Cardiac fibroblast (primary cell): ENCODE measurements around the gene UNC79.

Experiments
- DNase-seq, 2 donors: peaks; one replicate each; pipeline versions ENCODE4 v3.0.0 to v3.0.0-alpha.2; 2010; ENCODE audit warnings: low read depth in 2 of 2
- H3K4me3 ChIP-seq, 2 donors: replicated peaks in 1 of 2; 1 replicate in 1 of 2; 2 replicates in 1 of 2; pipeline ENCODE4 v1.5.1; 2011; ENCODE audit warnings: low read depth in 2 of 2, low read length in 2 of 2, mild to moderate bottlenecking in 2 of 2, moderate library complexity in 1 of 2
- CTCF ChIP-seq: IDR thresholded peaks from one replicate; pipeline ENCODE4 v1.5.1; 2011; ENCODE audit warnings: low read depth, mild to moderate bottlenecking, low read length, inconsistent platforms

UNC79 gene

GRCh38 chr14:93645200-93645599 is 214.5 kb downstream of the UNC79 start:
- no peak overlapping the region for H3K4me3 ChIP-seq
- DNase-seq: no peak
- no peak for TF ChIP-seq CTCF

- DNase-seq: no peak
- H3K4me3 ChIP-seq: no peak overlapping the region
- no peak for TF ChIP-seq CTCF
These were observed 217.9 kb downstream of the UNC79 start for GRCh38 chr14:93648440-93649168.

DNA sequence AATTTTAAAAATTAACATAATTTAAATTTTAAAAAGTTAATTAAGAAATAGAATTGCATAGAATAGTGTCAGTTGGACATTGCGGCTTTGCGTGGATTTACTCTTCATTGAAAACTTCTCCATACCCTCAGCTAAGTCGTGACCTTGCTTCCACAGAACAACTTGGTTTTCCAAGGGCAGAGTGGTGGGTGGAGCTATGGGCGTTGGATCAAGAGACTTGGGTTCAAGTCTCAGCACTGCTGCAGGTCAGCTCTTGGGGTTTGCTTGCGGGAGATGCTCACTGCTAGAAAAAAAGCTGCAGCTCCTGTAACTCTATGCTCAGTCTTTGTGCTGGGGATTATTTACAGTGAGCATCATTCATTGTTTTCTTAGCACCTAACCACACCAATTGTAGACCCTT is 223.9 kb downstream of the UNC79 start:
- no peak for TF ChIP-seq CTCF
- no peak overlapping the region for H3K4me3 ChIP-seq
- no peak for DNase-seq

- peak; percentile 27 for TF ChIP-seq CTCF
- H3K4me3 ChIP-seq: no peak overlapping the region
- peak; percentile 56 to 59 for DNase-seq
These were observed 224.5 kb downstream of the UNC79 start for GRCh38 chr14:93655078-93655750.

DNA sequence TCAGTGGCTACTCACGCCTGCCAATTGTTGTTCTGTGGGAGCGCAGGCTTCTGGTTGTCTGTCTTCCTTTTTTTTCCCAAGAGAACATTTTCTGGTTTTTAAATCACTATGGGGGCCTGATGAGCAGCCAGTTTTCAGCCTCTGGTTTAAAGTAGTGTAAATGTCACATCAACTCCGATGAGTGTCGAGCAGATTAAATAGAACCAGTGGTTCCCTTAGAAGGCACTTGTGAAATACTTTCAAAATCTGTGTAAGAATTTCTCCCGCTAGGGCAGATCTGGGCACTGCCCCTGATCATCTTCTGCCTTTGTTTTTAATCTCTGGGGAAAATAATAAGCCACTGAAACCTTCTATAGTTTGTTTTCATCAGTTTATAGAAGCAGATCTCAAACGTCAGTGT is 227.1 kb downstream of the UNC79 start:
- no peak overlapping the region for H3K4me3 ChIP-seq
- DNase-seq: no peak
- no peak for TF ChIP-seq CTCF

DNA sequence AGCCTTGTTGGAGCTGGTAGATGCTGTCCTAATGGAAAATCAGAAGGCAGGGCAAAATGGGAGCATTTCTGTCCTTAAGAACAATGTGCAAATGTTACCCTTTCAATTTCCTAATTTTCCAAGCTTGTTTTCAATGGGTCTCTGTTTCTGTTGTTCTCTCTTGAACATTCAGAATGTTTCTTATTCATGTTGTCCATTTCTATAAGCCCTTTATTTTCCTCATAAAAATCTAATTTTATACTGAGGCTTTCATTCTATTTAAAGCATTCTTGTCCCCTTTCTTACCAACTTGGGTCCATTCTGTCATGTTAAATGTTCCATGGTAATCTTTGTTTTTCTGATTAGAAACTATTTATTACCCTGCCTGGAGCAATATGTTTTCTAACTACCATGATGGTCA is 232.6 kb downstream of the UNC79 start:
- no peak overlapping the region for H3K4me3 ChIP-seq
- no peak for DNase-seq
- no peak for TF ChIP-seq CTCF
